Activated gamma-delta T cell treated with anti-CD3 and anti-CD28 coated beads, Interleukin-2, amount 50 U/mL, for 16 hours (primary cell): ENCODE results near the gene NACC1.

Experiments used
- DNase-seq: peaks from one replicate; pipeline ENCODE4 v3.0.0-alpha.2; 2020; ENCODE audit warnings: low read depth

Gene NACC1

DNA sequence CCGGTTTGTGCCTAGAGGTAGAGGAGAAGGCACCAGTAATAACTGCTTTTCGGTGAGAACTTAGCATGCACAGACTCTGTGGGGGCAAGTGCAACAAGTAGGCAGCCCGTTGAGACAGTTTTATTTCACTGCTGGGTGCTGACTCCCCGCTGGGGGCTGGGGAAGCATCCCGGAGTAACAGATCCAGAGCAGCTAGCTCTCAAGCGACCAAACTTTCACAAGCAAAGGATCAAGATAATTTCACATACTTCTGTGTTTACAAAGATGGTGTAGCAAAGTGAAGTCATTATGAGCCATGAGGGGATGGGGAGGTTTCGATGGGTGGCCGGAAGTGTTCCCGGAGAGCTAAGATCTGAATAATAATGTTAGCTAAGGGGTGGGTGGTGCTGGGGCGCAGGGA lies 2.8 kb downstream of the NACC1 start:
- no peak for DNase-seq

DNA sequence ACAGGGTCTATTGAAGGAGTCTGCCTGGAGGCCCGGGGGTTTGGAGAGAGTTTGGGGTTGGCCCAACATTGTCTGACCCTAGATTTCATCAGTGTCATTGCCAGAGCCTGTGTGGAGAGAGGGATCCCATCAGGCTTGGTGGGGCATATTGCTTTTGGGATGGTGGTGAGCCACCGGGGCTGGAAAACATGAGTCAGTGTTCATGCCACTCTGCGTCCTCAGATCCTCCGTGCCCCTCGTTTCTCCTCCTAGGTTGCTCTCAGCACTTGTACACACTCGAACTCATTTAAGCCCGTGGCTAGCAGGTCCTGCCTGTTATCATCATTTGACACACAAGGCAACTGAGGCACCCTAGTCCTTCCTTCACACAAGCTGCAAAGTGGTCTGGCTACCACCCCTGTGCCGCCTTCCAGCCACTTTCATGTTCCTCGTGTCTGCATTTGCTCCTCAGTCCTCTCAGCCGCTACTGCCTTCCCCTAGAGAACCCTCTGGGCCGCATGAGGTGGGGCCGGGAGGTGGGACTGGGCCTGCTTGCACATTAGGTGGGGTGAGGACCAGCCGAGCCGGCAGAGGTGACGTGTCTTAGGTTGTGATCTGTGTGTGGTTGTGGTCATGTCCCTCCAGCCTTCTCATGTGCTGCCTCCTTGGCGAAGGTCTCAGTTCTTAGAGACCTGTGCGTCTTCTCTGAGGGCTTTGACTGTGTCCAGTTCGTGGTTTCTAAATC lies 3.6 kb downstream of the NACC1 start:
- no peak for DNase-seq

DNA sequence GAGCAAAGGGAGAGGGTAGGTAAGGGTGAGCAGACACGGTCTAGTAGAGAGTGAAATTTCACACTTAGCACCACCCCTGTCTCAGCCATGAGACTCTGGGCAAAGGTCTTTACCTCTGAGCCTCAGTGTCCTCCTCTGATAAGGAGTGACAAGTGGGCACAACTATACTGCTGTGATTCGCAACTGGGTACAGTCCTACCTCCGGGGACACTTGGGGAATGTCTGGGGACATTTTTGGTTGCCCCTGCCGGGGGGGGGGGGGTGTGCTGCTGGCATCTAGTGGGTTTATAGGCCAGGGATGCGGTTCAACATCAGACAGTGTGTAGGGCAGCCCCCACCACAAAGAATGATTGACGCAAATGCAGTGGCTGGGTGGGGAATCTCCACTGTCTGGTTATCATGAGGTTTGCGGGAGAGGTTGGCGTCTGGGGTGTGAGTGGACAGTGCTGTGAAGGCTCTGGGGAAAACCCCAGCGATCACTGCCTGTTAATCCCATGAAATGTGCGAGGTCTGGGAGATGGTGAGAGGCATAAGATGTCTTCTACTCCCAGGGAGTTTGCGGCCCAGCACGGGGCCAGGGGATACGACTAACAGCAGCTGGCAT lies 4.3 kb downstream of the NACC1 start:
- DNase-seq = no peak

DNA sequence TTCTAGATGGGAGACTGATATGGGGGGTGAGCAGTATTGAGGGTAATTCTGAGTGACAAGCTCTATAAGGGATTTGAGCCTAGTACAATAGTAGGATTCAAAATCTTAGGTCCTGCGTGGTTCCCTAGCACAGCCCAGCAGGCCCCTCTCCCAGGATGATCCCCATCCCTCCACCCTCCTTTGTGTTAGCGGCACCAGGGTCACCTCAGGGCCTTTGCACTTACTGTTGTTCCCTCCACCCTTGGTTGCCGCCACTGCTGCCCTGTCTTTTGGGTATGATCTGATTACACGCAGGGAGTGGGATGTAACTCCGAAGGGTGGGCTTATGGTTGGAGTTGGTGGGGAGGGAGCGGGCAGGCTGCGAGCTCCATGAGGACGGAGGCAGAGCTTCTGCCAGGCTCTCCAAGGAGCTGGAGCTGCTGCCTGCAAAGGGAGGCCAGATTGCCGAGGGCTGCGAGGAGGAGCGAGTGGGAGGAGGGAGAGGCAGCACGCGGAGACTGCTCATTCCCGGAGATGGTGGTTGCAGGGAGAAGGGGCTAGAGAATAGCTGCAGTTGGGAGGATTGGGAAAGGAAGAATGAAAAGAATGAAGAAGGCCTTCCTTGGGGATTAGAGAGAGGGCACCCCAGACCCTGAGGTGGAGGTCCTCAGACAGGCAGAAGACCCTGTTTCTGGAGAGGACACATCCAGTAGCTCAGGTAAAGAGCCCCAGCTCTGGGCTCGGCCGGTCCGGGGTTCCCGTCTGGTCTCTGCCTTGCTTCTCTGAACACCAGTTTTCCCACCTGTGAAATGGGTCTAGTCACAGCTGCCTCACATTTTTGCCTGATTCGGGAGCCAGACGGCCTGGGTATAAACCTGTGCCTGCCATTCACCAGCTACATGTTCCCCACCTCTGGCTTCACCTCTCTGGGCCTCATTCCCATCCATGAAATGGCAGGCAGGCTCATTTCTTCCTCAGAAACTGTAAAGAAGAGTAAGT lies 5.2 kb downstream of the NACC1 start:
- no peak for DNase-seq

DNA sequence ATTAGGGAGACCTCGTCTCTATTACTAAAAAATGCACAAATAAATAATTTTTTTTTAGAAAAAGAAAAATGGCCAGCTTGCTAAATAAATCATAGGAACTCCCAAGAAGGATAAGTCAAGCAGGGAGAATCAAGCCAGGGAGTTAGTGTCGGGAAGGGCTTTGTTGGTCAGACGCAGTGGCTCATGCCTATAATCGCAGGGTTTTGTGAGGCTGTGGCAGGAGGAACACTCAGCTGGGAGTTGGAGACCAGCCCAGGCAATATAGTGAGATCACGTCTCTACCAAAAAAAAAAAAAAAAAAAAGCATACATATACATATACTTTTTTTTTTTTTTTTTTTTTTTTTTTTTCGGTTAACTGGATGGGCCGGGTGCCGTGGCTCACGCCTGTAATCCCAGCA lies 9.0 kb downstream of the NACC1 start:
- no peak for DNase-seq

DNA sequence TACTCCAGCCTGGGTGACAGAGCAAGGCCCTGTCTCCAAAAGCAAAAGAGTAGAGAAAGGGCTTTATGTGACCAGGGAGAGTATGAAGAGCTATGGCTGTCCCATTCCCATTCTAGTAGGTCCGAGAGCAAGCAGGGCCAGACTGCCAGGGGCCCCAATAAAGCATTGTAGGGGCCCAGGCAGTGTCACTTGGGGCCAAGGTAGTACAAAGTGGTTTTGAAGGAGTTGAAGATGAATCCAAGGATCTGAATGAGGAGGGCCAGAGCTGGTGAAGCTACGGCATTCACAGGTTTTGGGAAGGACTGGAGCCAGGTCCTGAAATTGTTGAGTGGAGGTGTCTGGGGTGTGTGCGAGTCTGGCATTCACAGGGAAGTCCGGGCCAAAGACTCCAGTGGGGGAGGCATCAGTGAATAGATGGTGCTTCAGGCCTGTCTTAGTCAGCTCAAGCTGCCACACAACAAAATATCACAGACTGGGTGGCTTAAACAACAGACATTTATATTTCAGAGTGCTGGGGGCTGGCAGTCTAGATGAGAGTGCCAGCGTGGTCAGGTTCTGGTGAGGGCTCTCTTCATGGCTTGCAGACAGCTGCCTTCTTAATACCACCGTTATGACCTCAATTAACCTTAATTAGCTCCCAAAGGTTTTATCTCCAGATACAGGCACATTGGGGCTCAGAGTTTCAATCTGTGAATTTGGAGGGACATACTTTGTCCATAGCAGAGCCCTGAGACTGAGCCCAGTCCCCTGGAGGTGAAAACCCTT lies 9.9 kb downstream of the NACC1 start:
- DNase-seq = no peak

DNA sequence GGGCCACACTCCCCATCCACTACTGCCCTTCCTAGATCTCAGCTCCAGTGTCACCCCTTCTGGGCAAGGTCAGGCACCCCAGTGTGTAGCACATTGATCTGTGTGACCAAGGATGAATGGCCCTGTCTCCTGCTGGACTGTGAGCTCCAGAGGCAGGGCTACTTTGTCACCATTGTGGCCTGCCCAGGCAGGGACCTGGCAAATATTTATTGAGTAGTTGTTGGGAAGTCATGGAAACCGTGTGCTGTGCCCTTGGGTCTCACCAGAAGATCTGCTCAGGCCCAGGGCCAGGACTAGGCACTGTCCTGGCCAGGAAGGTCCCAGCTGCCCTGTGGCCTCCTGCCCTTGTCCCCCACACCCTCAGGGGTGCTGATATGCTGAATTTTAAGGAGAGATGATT lies 10.5 kb downstream of the NACC1 start:
- DNase-seq = no peak

DNA sequence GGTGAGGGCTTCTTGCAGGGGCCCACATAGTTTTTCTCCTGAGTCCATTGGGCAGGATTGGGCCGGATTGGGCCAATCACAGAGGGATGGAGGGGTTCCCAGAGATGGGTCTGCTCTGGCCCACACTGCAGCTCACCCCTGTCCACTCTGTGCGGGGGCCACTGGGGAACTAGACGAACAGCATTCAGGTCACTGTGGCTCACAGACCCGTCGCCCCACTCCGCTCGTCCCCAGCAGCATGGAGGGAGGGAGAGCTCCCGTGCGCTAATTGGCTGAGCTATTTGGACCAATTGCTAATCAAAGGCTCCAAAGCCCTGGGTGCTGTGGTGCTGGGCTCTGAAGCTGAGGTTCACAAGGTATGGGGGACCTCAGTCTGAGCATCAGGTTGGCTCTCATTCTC lies 11.3 kb downstream of the NACC1 start:
- no peak for DNase-seq

DNA sequence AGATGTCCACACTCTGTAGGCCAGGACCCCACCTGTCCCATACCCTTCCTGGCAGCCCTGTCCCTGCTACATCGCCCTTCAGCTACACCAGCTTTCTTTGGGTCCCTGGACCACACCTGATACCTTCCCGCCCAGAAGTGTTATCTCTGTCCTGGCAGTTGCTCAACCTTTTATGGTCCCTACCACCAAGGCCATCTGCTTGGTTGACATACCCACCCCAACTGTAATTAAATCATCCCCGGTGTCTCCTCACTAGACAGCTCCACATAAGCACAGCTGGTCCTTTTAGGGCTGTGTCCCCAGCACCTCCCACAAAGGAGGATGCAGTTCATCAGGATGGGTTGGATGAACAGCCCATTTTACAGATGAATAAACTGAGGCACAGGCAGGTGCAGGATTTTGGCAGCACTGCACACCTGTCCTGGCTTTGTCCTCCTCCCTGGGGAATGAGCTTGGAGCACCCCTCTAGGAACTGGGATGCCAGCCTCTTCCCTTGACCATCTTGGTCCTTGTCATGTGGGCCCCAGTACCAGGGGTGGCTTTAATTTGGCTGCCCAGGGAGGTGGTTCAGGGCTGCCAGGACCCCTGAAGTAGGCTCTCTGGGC lies 12.9 kb downstream of the NACC1 start:
- DNase-seq = no peak

DNA sequence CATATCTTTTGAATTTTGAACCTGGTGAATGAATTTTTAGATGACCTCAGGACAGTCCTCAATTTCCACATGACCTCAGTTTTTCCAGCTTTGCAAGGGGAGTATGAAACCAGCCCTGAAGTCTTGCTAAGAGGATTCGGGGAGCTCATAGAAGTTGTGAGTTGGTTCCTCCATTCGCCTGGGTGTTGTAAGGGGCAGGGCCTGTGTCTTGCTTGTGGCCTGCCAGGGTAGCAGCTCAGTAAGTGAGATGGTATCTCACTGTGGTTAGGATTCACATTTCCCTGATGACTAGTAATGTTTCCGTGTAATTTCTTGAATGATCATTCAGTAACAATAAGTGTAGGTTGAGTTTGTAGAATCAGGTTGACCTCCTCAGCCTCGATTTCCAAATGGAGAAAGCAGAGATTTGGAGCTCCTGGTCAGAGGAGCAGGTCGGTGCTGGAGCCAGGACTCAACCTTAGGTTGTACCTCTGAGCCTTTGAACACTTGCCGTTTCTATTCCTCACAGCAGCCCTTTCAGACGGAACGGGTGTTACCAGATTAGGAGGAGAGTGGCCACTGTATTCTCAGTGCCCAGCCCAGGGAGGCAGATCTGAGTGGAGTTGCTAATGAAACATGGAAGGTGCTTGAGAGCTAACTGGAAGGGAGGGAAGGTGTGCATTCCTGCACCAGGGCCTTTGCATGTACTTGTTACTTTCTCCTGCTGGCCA lies 14.6 kb downstream of the NACC1 start:
- DNase-seq = peak; percentile 36

DNA sequence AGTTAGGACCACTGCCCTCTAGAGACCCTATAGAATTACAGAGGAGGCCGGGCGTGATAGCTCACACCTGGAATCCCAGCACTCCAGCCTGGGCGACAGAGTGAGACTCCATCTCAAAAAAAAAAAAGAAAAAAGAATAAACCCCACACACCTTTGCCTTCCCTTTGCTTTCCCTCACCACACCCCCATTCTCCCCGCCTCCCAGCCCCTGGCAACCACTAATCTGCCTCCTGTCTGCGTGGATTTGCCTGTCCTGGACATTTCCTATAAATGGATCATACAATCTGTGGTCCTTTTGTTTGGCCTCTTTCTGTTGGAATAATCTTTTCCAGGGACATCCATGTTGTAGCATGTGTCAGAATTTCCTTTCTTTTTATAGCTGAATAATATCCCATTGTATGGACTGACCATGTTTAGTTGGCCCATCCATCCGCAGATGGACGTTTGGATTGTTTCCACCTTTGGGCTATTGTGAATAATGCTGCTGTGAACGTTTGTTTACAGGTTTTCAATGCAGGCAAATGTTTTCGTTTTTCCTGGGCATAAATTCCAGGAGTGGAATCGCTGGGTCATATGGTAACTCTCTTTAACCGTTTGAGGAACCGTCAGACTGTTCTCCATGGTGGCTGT lies 15.3 kb downstream of the NACC1 start:
- DNase-seq = no peak

DNA sequence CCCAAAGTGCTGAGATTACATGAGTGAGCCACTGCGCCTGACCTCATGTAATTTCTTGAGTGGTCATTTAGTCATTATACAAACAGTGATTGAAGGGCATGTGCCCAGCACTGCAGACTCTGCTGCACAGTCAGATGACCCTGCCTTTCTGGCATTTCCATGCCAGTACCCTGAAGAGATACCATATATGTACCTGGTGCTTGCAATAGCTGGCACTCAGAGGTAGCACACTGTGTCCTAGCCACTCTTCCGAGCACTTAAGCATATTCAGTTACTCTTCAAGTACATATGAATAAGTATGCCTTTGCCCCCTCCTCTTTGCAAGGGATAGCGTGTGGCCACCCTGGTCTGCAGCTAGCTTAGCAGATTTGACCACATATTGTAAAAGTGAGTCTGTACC lies 16.6 kb downstream of the NACC1 start:
- no peak for DNase-seq

DNA sequence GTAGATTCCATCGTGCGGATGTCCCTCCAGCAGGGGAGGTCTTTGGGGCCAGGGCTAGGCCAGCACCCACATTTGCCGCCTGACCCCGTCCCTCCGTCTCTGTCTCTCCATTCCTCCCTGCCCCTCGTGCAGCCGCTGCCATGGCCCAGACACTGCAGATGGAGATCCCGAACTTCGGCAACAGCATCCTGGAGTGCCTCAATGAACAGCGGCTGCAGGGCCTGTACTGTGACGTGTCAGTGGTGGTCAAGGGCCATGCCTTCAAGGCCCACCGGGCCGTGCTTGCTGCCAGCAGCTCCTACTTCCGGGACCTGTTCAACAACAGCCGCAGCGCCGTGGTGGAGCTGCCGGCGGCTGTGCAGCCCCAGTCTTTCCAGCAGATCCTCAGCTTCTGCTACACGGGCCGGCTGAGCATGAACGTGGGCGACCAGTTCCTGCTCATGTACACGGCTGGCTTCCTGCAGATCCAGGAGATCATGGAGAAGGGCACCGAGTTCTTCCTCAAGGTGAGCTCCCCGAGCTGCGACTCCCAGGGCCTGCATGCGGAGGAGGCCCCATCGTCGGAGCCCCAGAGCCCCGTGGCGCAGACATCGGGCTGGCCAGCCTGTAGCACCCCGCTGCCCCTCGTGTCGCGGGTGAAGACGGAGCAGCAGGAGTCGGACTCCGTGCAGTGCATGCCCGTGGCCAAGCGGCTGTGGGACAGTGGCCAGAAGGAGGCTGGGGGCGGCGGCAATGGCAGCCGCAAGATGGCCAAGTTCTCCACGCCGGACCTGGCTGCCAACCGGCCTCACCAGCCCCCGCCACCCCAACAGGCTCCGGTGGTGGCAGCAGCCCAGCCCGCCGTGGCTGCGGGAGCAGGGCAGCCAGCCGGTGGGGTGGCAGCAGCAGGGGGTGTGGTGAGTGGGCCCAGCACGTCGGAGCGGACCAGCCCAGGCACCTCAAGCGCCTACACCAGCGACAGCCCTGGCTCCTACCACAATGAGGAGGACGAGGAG lies 17.3 kb downstream of the NACC1 start:
- DNase-seq = no peak

DNA sequence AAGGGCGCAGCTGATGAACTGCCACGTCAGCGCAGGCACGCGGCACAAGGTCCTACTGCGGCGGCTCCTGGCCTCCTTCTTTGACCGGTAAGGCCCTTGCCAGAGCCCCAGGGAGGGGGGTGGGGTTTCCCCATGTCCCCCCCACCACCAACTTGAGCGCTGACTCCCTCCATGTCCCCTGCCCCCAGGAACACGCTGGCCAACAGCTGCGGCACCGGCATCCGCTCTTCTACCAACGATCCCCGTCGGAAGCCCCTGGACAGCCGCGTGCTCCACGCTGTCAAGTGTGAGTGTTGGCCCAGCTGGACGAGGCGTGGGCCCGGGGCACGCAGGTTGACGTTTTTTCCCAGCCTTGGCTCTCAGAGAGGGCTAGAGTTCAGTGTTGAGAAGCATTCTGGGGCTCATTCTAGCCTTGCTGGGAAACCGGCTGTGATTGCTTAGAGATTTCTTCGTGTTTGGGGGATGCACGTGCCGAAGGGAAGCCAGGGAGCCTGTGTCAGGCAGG lies 19.3 kb downstream of the NACC1 start:
- DNase-seq = no peak

DNA sequence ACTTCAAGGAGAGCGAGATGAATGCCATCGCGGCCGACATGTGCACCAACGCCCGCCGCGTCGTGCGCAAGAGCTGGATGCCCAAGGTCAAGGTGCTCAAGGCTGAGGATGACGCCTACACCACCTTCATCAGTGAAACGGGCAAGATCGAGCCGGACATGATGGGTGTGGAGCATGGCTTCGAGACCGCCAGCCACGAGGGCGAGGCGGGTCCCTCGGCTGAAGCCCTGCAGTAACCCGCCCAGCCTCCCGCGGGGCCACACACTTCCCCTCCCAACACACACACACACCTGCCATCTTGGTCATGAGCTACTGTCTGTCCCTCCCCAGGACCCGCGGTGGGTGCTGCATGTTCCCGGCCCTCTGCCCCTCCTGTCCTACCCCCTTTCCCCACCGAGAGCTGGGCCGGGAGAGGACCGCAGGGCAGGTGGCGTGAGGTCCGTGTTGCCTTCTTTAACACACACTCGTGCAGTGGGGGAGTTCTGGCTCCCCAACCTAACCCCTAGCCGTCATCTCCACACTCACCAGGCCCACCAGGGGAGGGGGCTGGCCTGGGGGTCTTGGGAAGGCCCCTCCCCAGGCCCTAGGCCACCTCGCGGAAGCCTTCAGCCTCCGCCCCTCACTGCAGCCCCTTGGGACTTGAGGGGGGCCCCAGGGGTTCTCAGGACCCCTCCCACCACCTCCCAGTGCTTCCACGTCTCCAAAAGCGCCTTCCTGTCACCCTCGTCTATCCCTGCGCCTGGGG lies 20.3 kb downstream of the NACC1 start:
- no peak for DNase-seq

DNA sequence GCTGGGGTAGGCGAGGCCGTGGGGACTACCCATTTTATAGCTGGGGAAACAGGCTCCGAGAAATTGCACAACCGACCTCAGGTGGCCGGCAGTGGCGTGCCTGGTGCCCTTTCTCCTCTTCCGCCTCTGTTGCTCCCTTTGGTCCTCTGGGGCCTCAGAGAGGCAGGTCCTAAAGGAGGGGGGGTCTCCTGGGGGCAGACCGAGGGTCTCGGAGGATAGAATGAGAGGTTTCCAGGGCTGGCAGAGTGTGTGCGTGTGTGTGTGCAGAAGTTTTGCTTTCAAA lies 20.8 kb downstream of the NACC1 start:
- DNase-seq = no peak

DNA sequence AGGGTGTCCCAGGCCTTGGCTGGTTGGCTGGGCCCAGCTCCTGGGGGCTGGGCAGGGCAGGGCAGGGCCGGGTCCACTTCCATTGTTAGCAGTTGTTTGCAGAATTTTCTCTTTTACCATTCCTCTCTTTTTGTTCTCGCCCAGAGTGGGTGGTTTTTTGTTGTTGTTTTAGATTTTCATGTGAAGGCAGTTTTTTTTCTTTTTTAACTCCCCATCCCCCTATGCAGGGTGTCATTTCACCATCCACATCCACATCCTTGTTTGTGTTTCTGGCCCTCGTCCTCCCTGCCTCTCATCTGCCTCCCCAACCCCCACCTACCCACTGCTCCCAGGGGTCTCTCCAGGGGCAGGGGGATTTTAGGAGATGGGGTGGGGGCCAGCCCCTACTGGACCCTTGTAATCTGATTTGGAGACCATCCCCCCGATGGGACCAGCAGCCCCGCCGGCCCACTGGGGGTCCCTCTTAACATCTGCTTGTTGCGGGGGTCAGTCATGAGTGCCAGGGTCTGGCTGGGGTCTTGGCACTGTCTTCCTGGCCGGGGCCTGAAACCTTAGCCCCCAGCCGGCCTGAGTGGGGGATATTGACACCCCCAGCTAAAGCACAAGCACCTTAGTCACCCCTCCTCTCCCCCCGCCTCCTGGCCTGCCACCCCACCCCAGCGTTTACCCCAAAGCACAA lies 21.7 kb downstream of the NACC1 start:
- DNase-seq = no peak
